ENCODE measurements around the gene P2RX7. TPM values are rescaled to one million over a fixed set of nuclear protein-coding genes. Genes with fewer than 3 reads are reported as not detected.
A peak's percentile ranks its signal among the peaks of the same experiment; 100 is the strongest.

The P2RX7 gene
- total RNA-seq, 1 experiment from 2014 or later, result 0.23 TPM

GRCh38 chr12:121089813-121090430, 42.8 kb upstream of the P2RX7 start:
- H3K4me1 ChIP-seq (ENCODE audit: control insufficient read depth, insufficient read depth, low read length), result no peaks in the 10 kb centered on the region
- CTCF ChIA-PET, result no interaction called here
- H3K9me3 ChIP-seq (ENCODE audit: control insufficient read depth, insufficient read depth, low read depth, low read length), result no peaks in the 10 kb centered on the region
- H3K27ac ChIP-seq (ENCODE audit: low read length), result no peak overlapping the region
- in situ Hi-C loops (cut with HindIII; ENCODE audit: low pct_unique_long_range_greater_than_20kb, low sequenced_read_pairs), result no loop called here
- POLR2A ChIA-PET, result no interaction called here
- intact Hi-C loops (cut with micrococcal nuclease; ENCODE audit: unreplicated experiment), result no loop called here
- ATAC-seq, result no peak
- TF ChIP-seq POLR2AphosphoS5 (IDR thresholded peaks at IDR 0.05; ENCODE audit: low read depth, low read length), result no peak
- no peak for TF ChIP-seq CTCF (IDR thresholded peaks at IDR 0.05)
- no peak for TF ChIP-seq TCF7L2 (IDR thresholded peaks at IDR 0.05; ENCODE audit: low read depth, low read length)
- TF ChIP-seq REST (IDR thresholded peaks at IDR 0.05; ENCODE audit: insufficient read depth in 1 of 2, low read depth in 2 of 2, low read length in 1 of 2), result no peak
- no peak for TF ChIP-seq SIN3A (IDR thresholded peaks at IDR 0.05; ENCODE audit: borderline replicate concordance, insufficient read depth, low read depth, low read length)
- no peaks in the 10 kb centered on the region for H3K36me3 ChIP-seq (ENCODE audit: control insufficient read depth, insufficient read depth, low read length)
- no peak overlapping the region for H3K4me3 ChIP-seq (ENCODE audit: low read depth in 2 of 2, low read length in 2 of 2)
- BruUV-seq (replicated peaks), result no TSS peak
- no peak for DNase-seq (ENCODE audit: low read depth, low spot score)
- no peaks in the 10 kb centered on the region; the same call in 1 of the 2 replicates for H3K27me3 ChIP-seq (ENCODE audit: control insufficient read depth, insufficient read depth, low read length)

GRCh38 chr12:121090586-121091514, 41.8 kb upstream of the P2RX7 start:
- Histone ChIP-seq H3K27me3 (ENCODE audit: control insufficient read depth, insufficient read depth, low read length) (peaks cover 5% of the 10 kb centered on the region), H3K4me3 (ENCODE audit: low read depth in 2 of 2, low read length in 2 of 2) (no peak overlapping the region), H3K4me1 (ENCODE audit: control insufficient read depth, insufficient read depth, low read length) (no peaks in the 10 kb centered on the region), H3K9me3 (ENCODE audit: control insufficient read depth, insufficient read depth, low read depth, low read length) (no peaks in the 10 kb centered on the region), H3K27ac (ENCODE audit: low read length) (no peak overlapping the region), H3K36me3 (ENCODE audit: control insufficient read depth, insufficient read depth, low read length) (no peaks in the 10 kb centered on the region)
- BruUV-seq (replicated peaks), result no TSS peak
- DNase-seq (ENCODE audit: low read depth, low spot score) (no peak), ATAC-seq (no peak)
- in situ Hi-C loops (cut with HindIII; ENCODE audit: low pct_unique_long_range_greater_than_20kb, low sequenced_read_pairs) (no loop called here), intact Hi-C loops (cut with micrococcal nuclease; ENCODE audit: unreplicated experiment) (no loop called here)
- TF ChIP-seq CTCF (IDR thresholded peaks at IDR 0.05), result 0 out of 2 replicates have a peak, but pooled peaks have one; percentile 5
- TF ChIP-seq REST (IDR thresholded peaks at IDR 0.05; ENCODE audit: insufficient read depth in 1 of 2, low read depth in 2 of 2, low read length in 1 of 2), result no peak
- no peak for TF ChIP-seq POLR2AphosphoS5 (IDR thresholded peaks at IDR 0.05; ENCODE audit: low read depth, low read length)
- TF ChIP-seq TCF7L2 (IDR thresholded peaks at IDR 0.05; ENCODE audit: low read depth, low read length), result no peak
- TF ChIP-seq SIN3A (IDR thresholded peaks at IDR 0.05; ENCODE audit: borderline replicate concordance, insufficient read depth, low read depth, low read length), result no peak
- POLR2A ChIA-PET, result no interaction called here
- CTCF ChIA-PET, result no interaction called here

Measured in Panc1 (cell line).